ENCODE results near the gene PIEZO1. TPM values are rescaled to one million over a fixed set of nuclear protein-coding genes. Genes with fewer than 3 reads are reported as not detected.

PIEZO1 gene
- total RNA-seq, 1 donor from 2014 or later, result 164 TPM

DNA sequence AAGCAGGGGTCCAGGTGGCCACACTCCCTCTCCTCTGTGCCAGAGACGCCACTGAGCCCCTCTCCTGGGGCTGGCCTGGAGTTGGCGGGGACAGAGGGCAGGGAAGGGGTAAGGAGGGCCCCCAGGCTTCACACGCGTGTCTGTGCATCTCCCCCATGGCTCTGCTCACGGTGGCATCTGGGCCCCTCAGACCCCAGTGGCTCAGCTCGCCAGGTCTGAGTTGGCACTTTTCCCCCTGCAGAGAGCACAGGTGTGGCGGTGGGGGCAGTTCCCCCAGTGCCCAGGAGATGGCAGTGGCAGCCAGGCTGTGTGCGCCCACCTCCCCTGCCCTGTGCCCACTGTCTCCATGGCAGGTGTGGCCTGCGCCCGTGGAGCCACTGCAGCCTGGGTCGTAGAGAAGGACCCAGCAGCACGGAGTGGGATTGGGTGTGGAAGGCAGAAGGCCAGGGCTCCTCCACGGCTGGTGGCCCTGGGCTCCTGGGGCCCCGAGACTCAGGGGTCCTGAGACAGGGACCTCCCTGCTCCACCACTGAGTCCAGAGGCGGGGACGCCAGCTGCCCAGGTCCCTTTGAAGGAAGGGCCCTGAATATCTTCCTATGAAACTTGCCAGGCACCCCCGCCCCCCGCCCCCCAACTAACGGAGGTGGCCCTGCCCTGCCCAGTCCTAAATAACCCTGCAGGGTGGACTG lies 31.0 kb upstream of the PIEZO1 start:
- ATAC-seq (no peak), DNase-seq (no peak)
- Histone ChIP-seq H3K4me1 (peaks cover 16% of the 10 kb centered on the region), H3K9me3 (no peaks in the 10 kb centered on the region), H3K27ac (no peak overlapping the region), H3K36me3 (no peaks in the 10 kb centered on the region), H3K4me3 (no peak overlapping the region), H3K27me3 (ENCODE audit: low read depth) (no peaks in the 10 kb centered on the region)
- TF ChIP-seq, protein P1, sequence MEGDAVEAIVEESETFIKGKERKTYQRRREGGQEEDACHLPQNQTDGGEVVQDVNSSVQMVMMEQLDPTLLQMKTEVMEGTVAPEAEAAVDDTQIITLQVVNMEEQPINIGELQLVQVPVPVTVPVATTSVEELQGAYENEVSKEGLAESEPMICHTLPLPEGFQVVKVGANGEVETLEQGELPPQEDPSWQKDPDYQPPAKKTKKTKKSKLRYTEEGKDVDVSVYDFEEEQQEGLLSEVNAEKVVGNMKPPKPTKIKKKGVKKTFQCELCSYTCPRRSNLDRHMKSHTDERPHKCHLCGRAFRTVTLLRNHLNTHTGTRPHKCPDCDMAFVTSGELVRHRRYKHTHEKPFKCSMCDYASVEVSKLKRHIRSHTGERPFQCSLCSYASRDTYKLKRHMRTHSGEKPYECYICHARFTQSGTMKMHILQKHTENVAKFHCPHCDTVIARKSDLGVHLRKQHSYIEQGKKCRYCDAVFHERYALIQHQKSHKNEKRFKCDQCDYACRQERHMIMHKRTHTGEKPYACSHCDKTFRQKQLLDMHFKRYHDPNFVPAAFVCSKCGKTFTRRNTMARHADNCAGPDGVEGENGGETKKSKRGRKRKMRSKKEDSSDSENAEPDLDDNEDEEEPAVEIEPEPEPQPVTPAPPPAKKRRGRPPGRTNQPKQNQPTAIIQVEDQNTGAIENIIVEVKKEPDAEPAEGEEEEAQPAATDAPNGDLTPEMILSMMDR (IDR thresholded peaks at IDR 0.05), result peak; percentile 71
- intact Hi-C loops (cut with DNase I), result no loop called here

GRCh38 chr16:88815227-88815626 lies 30.2 kb upstream of the PIEZO1 start:
- intact Hi-C loops (cut with DNase I), result no loop called here
- Histone ChIP-seq H3K9me3 (no peaks in the 10 kb centered on the region), H3K27me3 (ENCODE audit: low read depth) (no peaks in the 10 kb centered on the region), H3K4me3 (no peak overlapping the region), H3K4me1 (peaks cover 24% of the 10 kb centered on the region), H3K36me3 (no peaks in the 10 kb centered on the region), H3K27ac (no peak overlapping the region)
- no peak for DNase-seq
- no peak for ATAC-seq
- TF ChIP-seq, protein P1 (IDR thresholded peaks at IDR 0.05), result no peak

- TF ChIP-seq, protein P1 (IDR thresholded peaks at IDR 0.05), result no peak
- DNase-seq, result no peak
- no peaks in the 10 kb centered on the region for H3K9me3 ChIP-seq
- H3K27ac ChIP-seq, result no peak overlapping the region
- peaks cover 9% of the 10 kb centered on the region for H3K36me3 ChIP-seq
- intact Hi-C loops (cut with DNase I), result no loop called here
- H3K4me1 ChIP-seq, result peaks cover 31% of the 10 kb centered on the region
- no peak overlapping the region for H3K4me3 ChIP-seq
- H3K27me3 ChIP-seq (ENCODE audit: low read depth), result no peaks in the 10 kb centered on the region
- ATAC-seq, result no peak
These were observed 29.1 kb upstream of the PIEZO1 start for GRCh38 chr16:88814144-88814502.

DNA sequence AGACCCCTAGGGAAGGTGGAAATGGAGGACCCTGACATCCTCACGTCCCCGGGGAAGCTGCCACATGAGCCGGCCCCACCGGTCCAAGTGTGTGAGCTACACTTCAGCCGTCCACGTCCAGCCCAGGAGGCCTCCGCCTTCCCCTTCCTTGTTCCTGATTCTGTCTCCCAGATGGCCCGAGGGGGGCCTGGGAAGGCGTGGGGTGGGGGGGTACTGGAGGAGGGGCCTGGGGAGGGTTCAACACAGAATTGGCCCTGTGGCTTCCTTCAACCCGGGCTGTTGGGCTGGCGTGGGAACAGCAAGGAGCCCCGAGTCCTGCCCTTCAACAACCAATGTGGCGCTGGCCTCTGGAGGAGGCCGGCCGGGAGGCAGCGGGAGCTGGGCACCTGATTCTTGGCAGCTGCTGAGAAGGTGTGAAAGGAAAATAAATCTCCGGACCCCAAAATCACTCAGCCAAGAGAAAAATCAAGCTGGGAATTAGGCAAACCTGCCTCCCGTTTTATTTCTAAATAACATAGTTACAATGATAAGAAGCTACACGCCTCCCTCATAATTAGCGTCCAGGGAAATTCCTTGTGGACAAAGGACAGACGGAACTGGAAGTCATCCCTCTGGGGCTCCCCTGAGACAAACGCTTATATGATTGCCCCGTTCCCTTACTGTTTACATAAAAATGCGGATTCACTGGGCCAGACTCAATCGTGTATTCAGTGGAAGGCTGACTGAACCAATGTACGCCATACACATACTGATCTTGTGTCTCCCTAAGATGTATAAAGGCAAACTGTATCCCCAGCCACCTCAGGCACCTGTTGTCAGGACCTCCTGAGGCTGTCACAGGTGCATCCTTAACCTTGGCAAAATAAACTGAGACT lies 28.5 kb upstream of the PIEZO1 start:
- no peaks in the 10 kb centered on the region for H3K27me3 ChIP-seq (ENCODE audit: low read depth)
- peaks cover 31% of the 10 kb centered on the region for H3K4me1 ChIP-seq
- DNase-seq, result no peak
- H3K4me3 ChIP-seq, result no peak overlapping the region
- H3K9me3 ChIP-seq, result no peaks in the 10 kb centered on the region
- ATAC-seq, result no peak
- peaks cover 14% of the 10 kb centered on the region for H3K36me3 ChIP-seq
- TF ChIP-seq, protein P1 (IDR thresholded peaks at IDR 0.05), result no peak
- intact Hi-C loops (cut with DNase I), result no loop called here
- H3K27ac ChIP-seq, result peak overlapping the region; percentile 95

DNA sequence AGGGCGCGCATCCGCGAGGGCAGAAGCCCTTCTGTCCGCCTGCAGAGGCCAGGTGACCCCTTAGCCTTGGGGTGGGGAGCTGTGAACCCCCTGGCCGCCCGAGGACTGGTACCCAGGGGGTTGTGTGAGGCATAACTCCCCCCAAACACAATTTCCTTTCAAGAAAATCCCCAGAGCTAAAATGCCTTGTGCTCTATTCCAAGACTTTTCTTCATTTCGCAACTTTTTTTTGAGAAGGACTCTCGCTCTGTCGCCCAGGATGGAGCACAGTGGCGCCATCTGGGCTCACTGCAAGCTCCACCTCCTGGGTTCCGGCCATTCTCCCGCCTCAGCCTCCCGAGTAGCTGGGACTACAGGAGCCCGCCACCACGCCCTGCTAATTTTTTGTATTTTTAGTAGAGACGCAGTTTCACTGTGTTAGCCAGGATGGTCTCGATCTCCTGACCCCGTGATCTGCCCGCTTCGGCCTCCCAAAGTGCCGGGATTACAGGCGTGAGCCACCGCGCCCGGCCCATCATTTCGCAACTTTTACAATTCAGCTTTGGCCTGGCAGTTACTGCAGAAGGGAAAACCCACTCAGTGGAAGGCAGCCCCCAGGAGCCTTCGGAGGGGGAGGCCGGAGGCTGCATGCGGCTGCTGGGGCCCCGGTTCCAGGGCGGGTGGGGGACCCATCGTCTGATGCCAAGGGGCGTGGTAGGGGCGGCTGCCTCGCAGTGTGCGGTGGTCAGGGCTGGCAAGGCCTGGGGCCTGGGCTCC lies 27.7 kb upstream of the PIEZO1 start:
- ATAC-seq (peak; percentile 3 to 9), DNase-seq (peak; percentile 73)
- H3K4me3 ChIP-seq, result peak overlapping the region; percentile 94
- peak overlapping the region; percentile 95 for H3K27ac ChIP-seq
- intact Hi-C loops (cut with DNase I), result no loop called here
- TF ChIP-seq, protein P1 (IDR thresholded peaks at IDR 0.05), result no peak
- peaks cover 31% of the 10 kb centered on the region for H3K4me1 ChIP-seq
- no peaks in the 10 kb centered on the region for H3K27me3 ChIP-seq (ENCODE audit: low read depth)
- H3K9me3 ChIP-seq, result no peaks in the 10 kb centered on the region
- H3K36me3 ChIP-seq, result peaks cover 14% of the 10 kb centered on the region

Measured in lower lobe of right lung (tissue), 2 donors.